22Rv1 (cell line): Measurements from ENCODE around the gene MBOAT7.

Source experiments
- H3K27ac ChIP-seq: fragments of 450-650 bp; 2 replicates; pipeline ENCODE4 v1.5.1; 2017
- ZFX ChIP-seq: fragments of 450-650 bp; IDR thresholded peaks from 2 replicates; pipeline ENCODE4 v1.6.1; 2017; ENCODE audit warnings: antibody characterized with exemption, borderline replicate concordance
- TF ChIP-seq, protein P1 (sequence below): fragments of 450-650 bp; IDR thresholded peaks from 2 replicates; pipeline ENCODE4 v1.5.1; 2017; ENCODE audit warnings: mild to moderate bottlenecking

MBOAT7 gene

DNA sequence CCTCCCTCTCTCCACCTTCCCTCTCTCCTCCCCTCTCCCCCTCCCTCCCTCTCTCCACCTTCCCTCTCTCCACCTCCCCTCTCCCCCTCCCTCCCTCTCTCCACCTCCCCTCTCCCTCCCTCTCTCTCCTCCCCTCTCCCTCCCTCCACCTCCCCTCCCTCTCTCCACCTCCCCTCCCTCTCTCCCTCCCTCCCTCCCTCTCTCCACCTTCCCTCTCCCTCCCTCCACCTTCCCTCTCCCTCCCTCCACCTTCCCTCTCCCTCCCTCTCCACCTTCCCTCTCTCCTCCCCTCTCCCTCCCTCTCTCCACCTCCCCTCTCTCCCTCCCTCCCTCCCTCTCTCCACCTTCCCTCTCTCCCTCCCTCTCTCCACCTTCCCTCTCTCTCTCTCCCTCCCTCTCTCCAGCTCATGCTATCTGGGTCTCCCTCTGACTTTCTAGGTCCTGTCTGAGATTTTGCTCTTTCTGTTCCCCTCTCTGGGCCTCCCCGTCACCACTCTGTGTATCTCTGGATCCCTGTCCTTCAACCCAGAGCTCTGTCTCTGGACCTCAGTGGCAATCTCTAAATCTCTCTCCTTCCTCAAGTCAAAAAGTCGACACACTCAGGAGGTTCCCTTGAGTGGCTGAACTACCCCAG is 55.3 kb downstream of the MBOAT7 start:
- peak overlapping the region; percentile 42 for H3K27ac ChIP-seq

DNA sequence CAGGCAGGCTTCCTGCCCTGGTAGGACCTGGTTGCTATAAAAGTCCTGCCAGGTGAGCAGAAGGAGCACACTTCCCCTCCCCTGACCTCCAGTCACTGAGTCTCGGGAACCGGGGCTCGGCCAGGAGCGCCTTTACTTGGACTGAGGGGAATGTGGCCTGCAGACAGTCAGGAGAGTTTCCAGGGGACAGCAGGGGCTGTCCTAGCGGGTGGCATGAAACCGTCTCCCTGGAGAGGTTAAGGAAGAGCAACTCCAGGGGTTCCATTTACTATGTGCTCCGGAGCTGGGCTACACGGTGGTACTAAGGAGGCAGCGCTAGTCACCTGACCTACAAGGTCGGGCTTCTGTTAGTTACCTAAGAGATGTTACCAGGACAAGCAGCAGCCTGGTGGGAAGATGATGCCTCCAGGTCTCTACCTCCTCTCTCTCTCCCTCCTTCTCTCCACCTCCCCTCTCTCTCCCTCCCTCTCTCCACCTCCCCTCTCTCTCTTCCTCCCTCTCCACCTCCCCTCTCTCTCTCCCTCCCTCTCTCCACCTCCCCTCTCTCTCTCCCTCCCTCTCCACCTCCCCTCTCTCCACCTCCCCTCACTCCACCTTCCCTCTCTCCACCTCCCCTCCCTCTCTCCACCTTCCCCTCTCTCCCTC is 55.9 kb downstream of the MBOAT7 start:
- TF ChIP-seq, protein P1, sequence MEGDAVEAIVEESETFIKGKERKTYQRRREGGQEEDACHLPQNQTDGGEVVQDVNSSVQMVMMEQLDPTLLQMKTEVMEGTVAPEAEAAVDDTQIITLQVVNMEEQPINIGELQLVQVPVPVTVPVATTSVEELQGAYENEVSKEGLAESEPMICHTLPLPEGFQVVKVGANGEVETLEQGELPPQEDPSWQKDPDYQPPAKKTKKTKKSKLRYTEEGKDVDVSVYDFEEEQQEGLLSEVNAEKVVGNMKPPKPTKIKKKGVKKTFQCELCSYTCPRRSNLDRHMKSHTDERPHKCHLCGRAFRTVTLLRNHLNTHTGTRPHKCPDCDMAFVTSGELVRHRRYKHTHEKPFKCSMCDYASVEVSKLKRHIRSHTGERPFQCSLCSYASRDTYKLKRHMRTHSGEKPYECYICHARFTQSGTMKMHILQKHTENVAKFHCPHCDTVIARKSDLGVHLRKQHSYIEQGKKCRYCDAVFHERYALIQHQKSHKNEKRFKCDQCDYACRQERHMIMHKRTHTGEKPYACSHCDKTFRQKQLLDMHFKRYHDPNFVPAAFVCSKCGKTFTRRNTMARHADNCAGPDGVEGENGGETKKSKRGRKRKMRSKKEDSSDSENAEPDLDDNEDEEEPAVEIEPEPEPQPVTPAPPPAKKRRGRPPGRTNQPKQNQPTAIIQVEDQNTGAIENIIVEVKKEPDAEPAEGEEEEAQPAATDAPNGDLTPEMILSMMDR: no peak
- TF ChIP-seq ZFX: no peak
- H3K27ac ChIP-seq: no peak overlapping the region

More for the DNA sequence above, 55.3 kb downstream of the MBOAT7 start:
- no peak for TF ChIP-seq ZFX
- TF ChIP-seq, protein P1: no peak

DNA sequence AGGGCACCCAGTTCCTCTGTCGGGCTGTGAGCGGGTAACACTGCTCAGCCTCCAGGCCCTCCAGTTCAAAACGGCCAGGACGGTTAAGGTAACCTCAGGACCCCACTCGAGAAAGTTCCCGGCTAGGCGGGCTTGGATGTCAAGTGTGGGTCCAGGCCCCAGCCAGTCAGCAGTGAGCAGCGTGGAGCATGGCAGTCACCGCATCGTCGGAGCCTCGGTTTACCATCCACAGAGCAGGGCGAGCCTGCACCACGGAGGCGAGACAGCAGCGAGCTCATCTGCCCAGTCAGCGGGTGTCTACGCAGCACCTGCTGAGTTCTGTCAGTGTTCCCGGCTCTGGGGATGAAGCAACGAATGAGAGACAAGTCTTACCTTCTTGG is 59.8 kb downstream of the MBOAT7 start:
- TF ChIP-seq, protein P1: no peak
- TF ChIP-seq ZFX: no peak
- no peak overlapping the region for H3K27ac ChIP-seq

DNA sequence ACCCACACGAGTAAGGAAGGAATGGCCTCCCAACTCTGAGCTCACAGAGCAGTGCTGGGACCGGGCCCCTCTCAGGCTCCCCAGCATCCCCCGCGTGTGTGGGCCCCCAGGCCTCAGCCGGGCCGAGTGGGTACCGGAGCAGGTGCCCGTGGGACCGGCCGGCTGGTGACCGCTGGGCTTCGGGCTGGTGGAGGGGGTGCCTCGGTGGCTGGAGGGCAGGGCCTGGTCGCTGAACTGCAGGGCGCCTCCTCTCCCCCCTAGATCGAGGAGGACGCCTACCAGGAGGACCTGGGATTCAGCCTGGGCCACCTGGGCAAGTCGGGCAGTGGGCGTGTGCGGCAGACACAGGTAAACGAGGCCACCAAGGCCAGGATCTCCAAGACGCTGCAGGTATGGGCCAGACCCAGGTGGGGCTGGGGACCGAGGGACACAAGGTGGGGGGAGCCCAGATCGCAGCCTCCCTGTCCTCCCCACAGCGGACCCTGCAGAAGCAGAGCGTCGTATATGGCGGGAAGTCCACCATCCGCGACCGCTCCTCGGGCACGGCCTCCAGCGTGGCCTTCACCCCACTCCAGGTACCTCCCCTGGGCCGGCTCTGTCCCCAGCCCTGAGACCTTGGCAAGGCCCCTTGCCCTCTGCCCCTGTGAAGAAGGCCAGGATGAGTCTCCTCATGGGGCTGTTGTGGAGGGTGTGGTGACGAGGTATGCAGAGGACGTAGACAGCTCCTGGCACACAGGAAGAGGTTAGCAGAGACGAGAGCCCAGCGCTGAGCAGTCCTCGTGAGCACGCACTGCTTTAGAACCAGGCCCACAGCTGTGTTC is 60.4 kb downstream of the MBOAT7 start:
- no peak overlapping the region for H3K27ac ChIP-seq

DNA sequence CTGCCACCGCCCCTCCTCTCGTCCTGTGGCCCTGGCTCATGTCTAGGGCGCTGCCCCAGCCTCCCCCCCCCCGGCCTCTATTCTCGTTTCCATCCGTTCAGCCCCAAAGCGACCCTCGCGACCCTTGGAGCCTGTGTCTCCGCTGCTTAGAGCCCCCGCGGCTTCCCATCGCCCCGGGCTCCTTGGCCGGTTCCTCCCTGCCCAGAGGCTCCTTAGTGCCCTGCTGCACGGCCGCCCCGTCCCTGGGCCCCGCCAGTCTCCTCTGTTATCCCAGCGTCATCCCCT is 61.0 kb downstream of the MBOAT7 start:
- no peak overlapping the region for H3K27ac ChIP-seq
- TF ChIP-seq, protein P1: no peak
- no peak for TF ChIP-seq ZFX

More for the DNA sequence above, 60.4 kb downstream of the MBOAT7 start:
- TF ChIP-seq, protein P1: no peak
- no peak for TF ChIP-seq ZFX

DNA sequence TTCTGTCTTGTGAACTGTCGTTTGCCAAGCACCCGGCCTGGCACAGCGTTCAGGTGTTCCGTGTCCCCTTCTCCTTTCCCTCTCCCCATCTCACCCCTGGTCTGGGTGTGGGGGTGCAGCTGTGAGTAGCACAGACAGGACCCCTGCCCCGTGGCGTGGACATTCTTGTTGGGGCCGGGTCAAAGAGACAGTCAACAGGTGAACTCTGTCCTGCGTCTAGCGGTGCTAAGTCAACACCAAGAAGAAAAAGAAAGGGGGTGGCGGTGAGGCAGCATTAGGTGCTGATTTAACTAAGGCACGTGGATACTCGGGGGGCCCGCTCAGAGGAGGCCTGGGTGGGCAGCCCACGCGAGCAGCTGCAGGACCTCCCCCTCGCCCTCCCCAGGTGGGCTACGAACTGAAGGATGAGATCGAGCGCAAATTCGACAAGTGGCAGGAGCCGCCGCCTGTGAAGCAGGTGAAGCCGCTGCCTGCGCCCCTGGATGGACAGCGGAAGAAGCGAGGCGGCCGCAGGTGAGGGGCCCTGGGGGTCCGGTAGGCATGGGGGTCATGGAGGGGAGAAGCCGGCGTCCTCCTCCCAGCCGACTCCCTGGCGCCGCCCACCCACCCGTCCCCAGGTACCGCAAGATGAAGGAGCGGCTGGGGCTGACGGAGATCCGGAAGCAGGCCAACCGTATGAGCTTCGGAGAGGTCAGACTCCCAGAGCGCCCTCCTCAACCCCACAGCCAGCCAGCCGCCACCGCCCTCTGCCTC is 61.5 kb downstream of the MBOAT7 start:
- TF ChIP-seq ZFX: no peak
- TF ChIP-seq, protein P1: no peak
- H3K27ac ChIP-seq: no peak overlapping the region
